Osteoblast (primary cell): Measurements from ENCODE around the gene HNRNPU. TPM values are rescaled to one million over a fixed set of nuclear protein-coding genes. Genes with fewer than 3 reads are reported as not detected.
"Not testable (repeated sequence)": the region's sequence is repeated elsewhere in the genome, so short reads cannot be mapped to it uniquely, and the experiment has no call there.

Source experiments
- DNase-seq: peaks from one replicate; pipeline ENCODE4 v3.0.0; 2011; ENCODE audit warnings: low spot score, mixed read lengths; ENCODE audit not compliant: insufficient read length; ENCODE audit errors: missing footprints
- H2AFZ ChIP-seq: 2 replicates; pipeline ENCODE4 v1.6.0; 2011; ENCODE audit warnings: mild to moderate bottlenecking, low read length
- H3K27ac ChIP-seq: 2 replicates; pipeline ENCODE4 v1.5.1; 2011; ENCODE audit warnings: mild to moderate bottlenecking, low read depth, low read length, moderate library complexity
- H3K27me3 ChIP-seq: 2 replicates; pipeline ENCODE4 v1.6.0; 2012; ENCODE audit warnings: mild to moderate bottlenecking, control low read depth, inconsistent platforms, low read length, moderate library complexity; ENCODE audit not compliant: insufficient read depth
- H3K36me3 ChIP-seq: 2 replicates; pipeline ENCODE4 v1.5.1; 2011; ENCODE audit warnings: mild to moderate bottlenecking, low read length, control low read depth, moderate library complexity; ENCODE audit not compliant: insufficient read depth
- H3K4me1 ChIP-seq: 2 replicates; pipeline ENCODE4 v1.5.1; 2011; ENCODE audit warnings: mild to moderate bottlenecking, low read length, control low read depth, moderate library complexity; ENCODE audit not compliant: insufficient read depth
- H3K4me2 ChIP-seq: 2 replicates; pipeline ENCODE4 v1.6.0; 2011; ENCODE audit warnings: mild to moderate bottlenecking, low read length; ENCODE audit not compliant: insufficient read depth
- H3K4me3 ChIP-seq: fragments of 200-600 bp; sonication (generic); 3 replicates; pipeline ENCODE4 v1.5.1; 2012; ENCODE audit warnings: mild to moderate bottlenecking, low read length, inconsistent platforms; ENCODE audit not compliant: insufficient read depth
- H3K79me2 ChIP-seq: 2 replicates; pipeline ENCODE4 v1.6.0; 2012; ENCODE audit warnings: mild to moderate bottlenecking, low read length, control low read depth, inconsistent platforms; ENCODE audit not compliant: insufficient read depth
- H3K9me3 ChIP-seq: 2 replicates; pipeline ENCODE4 v1.5.1; 2011; ENCODE audit warnings: low read depth, low read length, control low read depth
- H4K20me1 ChIP-seq: 2 replicates; pipeline ENCODE4 v1.6.0; 2012; ENCODE audit warnings: mild to moderate bottlenecking, low read length, control low read depth; ENCODE audit not compliant: insufficient read depth
- CTCF ChIP-seq: IDR thresholded peaks from 2 replicates; pipeline ENCODE4 v1.5.1; 2011; ENCODE audit warnings: mild to moderate bottlenecking, low read depth, low read length, moderate library complexity; ENCODE audit errors: extremely low read depth
- total RNA-seq: library from RNA; depleted of rRNA; stranded (reverse); fragments of >200 nt; gene quantifications from 2 replicates; pipeline ENCODE4 v1.2.3, GENCODE V29; 2012

Gene HNRNPU
- total RNA-seq, 1 donor = 240 TPM

GRCh38 chr1:244834543-244835275, 29.6 kb downstream of the HNRNPU start:
- Histone ChIP-seq H4K20me1 (peaks cover 5% of the 10 kb centered on the region), H3K27me3 (no peaks in the 10 kb centered on the region), H3K9me3 (no peaks in the 10 kb centered on the region), H3K4me1 (peaks cover 45% of the 10 kb centered on the region), H3K4me3 (peak overlapping the region; percentile 86), H3K79me2 (peaks cover 27% of the 10 kb centered on the region), H3K27ac (peak overlapping the region; percentile 97), H3K4me2 (peak overlapping the region; percentile 100), H3K36me3 (peaks cover 17% of the 10 kb centered on the region), H2AFZ (peak overlapping the region; percentile 87)
- peak; percentile 93 for DNase-seq
- no peak for TF ChIP-seq CTCF

GRCh38 chr1:244833734-244834542, 30.4 kb downstream of the HNRNPU start:
- peak; percentile 28 for TF ChIP-seq CTCF

GRCh38 chr1:244833260-244833659, 31.1 kb downstream of the HNRNPU start:
- Histone ChIP-seq H3K4me1 (peaks cover 45% of the 10 kb centered on the region), H3K4me3 (peak overlapping the region; percentile 86), H3K27ac (peak overlapping the region; percentile 97), H3K79me2 (peaks cover 13% of the 10 kb centered on the region), H3K4me2 (peak overlapping the region; percentile 100)
- not testable (repeated sequence) for H2AFZ ChIP-seq, H3K27me3 ChIP-seq, H3K9me3 ChIP-seq, DNase-seq, H3K36me3 ChIP-seq, H4K20me1 ChIP-seq

More at GRCh38 chr1:244833734-244834542, 30.4 kb downstream of the HNRNPU start:
- peak; percentile 92 for DNase-seq
- H3K9me3 ChIP-seq = no peaks in the 10 kb centered on the region
- peaks cover 20% of the 10 kb centered on the region for H3K79me2 ChIP-seq
- H3K36me3 ChIP-seq = peaks cover 12% of the 10 kb centered on the region
- H3K27ac ChIP-seq = peak overlapping the region; percentile 97
- peak overlapping the region; percentile 100 for H3K4me2 ChIP-seq
- peak overlapping the region; percentile 87 for H2AFZ ChIP-seq
- H3K27me3 ChIP-seq = no peaks in the 10 kb centered on the region
- H3K4me1 ChIP-seq = peaks cover 45% of the 10 kb centered on the region
- H3K4me3 ChIP-seq = peak overlapping the region; percentile 86
- peaks cover 5% of the 10 kb centered on the region for H4K20me1 ChIP-seq

- H3K4me3 ChIP-seq = no peak overlapping the region
- H3K79me2 ChIP-seq = no peaks in the 10 kb centered on the region
- no peaks in the 10 kb centered on the region for H4K20me1 ChIP-seq
- no peaks in the 10 kb centered on the region for H3K9me3 ChIP-seq
- H3K4me1 ChIP-seq = peaks cover 20% of the 10 kb centered on the region
- H2AFZ ChIP-seq = no peak overlapping the region
- no peak overlapping the region for H3K4me2 ChIP-seq
- no peak for DNase-seq
- peak overlapping the region; percentile 25 for H3K27ac ChIP-seq
- no peak for TF ChIP-seq CTCF
- H3K36me3 ChIP-seq = no peaks in the 10 kb centered on the region
- no peaks in the 10 kb centered on the region for H3K27me3 ChIP-seq
These were observed 33.7 kb downstream of the HNRNPU start for GRCh38 chr1:244830639-244831038.
